GM12865 (cell line): Measurements from ENCODE around the gene LRRIQ4.

Experiments
- DNase-seq: peaks from one replicate; pipeline ENCODE4 v3.0.0; 2010; ENCODE audit warnings: low read depth
- H3K4me3 ChIP-seq: 2 replicates; pipeline ENCODE4 v1.5.1; 2011; ENCODE audit warnings: mild to moderate bottlenecking, low read depth, low read length, control low read depth
- CTCF ChIP-seq: IDR thresholded peaks from 2 replicates; pipeline ENCODE4 v1.5.1; 2011; ENCODE audit warnings: low read length, control low read depth, low read depth, inconsistent platforms; ENCODE audit not compliant: insufficient read depth; ENCODE audit errors: missing control alignments

Gene LRRIQ4

GRCh38 chr3:169811631-169812331 is 889 bp upstream of the LRRIQ4 start:
- TF ChIP-seq CTCF = no peak
- no peak for DNase-seq
- H3K4me3 ChIP-seq = peak overlapping the region; percentile 72

GRCh38 chr3:169813278-169813677 is 608 bp downstream of the LRRIQ4 start:
- no peak for TF ChIP-seq CTCF
- DNase-seq = no peak
- H3K4me3 ChIP-seq = peak overlapping the region; percentile 72

GRCh38 chr3:169813757-169814517 is 1.3 kb downstream of the LRRIQ4 start:
- H3K4me3 ChIP-seq = peak overlapping the region; percentile 72
- DNase-seq = peak; percentile 97
- TF ChIP-seq CTCF = peak; percentile 83

GRCh38 chr3:169815590-169816150 is 3.0 kb downstream of the LRRIQ4 start:
- H3K4me3 ChIP-seq = no peak overlapping the region
- TF ChIP-seq CTCF = no peak
- no peak for DNase-seq

GRCh38 chr3:169818316-169818715 is 5.6 kb downstream of the LRRIQ4 start:
- DNase-seq = no peak
- TF ChIP-seq CTCF = no peak
- H3K4me3 ChIP-seq = no peak overlapping the region

GRCh38 chr3:169822091-169822490 is 9.4 kb downstream of the LRRIQ4 start:
- no peak overlapping the region for H3K4me3 ChIP-seq
- no peak for TF ChIP-seq CTCF
- DNase-seq = no peak
